ENCODE results near the gene NR1H4.

GRCh38 chr12:100567945-100568344 is 94.3 kb downstream of the NR1H4 start:
- TF ChIP-seq CTCF (IDR thresholded peaks at IDR 0.05 in 8 of 11, conservative IDR thresholded peaks at IDR 0.05 in 3 of 11) (no peak), POLR2A (IDR thresholded peaks at IDR 0.05) (no peak), POLR2AphosphoS5 (IDR thresholded peaks at IDR 0.05) (no peak)

All from spleen (tissue), 7 donors.